GM21447 (cell line): Measurements from ENCODE around the gene C2orf80.
"Not testable (repeated sequence)": the region's sequence is repeated elsewhere in the genome, so short reads cannot be mapped to it uniquely, and the experiment has no call there.

ENCODE experiments used
- ATAC-seq: cut with Tn5 transposase; IDR thresholded peaks from one replicate; pipeline ENCODE4 v1.9.1; 2021; ENCODE audit not compliant: unreplicated experiment

The C2orf80 gene

DNA sequence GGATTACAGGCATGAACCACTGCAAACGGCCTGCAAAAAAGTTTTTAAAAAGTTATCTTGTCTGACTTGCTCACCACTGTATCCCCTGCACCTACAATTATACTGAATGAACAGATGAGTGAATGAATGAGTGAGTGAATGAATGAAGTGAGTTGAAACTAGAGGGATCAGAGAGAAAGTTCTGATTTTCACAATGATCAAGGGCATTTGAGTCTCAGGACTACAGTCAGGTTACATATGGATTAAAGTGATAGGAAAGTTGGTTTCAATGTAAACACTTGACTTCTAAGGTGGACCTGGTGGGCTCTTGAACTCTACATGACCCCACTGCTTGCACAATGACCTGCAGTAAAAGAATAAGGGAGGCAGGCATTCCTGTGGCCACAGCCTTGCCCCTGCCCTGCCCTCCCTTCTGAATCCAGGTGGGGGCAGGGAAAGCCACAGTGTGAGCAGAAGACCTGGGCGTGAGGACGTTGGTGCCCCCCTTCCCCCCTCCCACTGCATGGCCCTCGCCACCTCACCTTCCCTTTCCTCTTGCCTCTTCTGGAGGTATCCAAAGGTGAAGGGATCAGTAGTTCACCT is 10.7 kb downstream of the C2orf80 start:
- ATAC-seq, result no peak

DNA sequence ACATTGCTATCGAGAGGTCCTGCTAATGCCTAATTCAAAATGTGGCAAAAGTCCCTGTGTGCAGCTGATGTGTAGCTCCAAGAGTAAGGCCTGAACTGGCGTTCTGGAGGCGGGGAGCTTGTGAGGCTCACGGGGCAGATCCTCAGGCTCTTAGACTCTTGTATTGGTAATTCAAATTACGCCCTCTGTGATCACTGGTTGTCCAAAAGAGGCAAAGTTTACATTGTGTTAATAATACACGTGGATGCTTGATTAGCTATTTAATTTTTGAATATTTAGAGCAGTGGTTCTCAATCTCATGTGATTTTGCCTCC is 14.0 kb downstream of the C2orf80 start:
- no peak for ATAC-seq

DNA sequence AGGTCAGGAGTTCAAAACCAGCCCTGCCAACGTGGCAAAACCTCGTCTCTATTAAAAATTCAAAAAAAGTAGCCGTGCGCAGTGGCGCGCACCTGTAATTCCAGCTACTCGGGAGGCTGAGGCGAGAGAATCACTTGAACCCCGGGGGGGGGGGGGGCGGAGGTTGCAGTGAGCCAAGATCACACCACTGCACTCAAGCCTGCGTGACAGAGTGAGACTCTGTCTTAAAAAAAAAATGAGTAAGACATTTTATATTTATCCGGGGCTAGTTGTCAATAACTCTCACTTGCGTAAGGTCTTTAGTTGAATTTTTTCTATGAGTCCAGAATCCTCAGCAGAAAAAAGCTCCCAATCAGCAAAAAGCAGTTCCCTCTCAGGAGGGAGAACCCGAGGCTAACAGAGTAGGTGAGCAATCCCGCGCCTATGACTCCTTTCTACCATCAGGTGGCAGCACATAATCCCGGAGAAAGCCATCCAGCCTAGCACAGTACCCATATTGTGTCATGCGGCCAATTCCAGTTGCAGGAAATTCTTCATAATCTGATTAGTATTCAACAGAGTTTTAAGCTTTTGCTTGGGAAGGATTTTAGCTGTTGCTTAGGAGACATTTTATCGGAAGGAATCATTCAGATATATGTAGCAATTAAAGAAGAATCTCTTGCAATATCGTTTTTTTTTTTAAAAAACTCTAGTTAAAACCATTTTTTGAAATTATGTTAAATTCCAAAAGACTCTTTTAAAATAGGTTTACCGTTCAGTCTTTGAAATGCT is 14.6 kb downstream of the C2orf80 start:
- peak; percentile 100 for ATAC-seq

DNA sequence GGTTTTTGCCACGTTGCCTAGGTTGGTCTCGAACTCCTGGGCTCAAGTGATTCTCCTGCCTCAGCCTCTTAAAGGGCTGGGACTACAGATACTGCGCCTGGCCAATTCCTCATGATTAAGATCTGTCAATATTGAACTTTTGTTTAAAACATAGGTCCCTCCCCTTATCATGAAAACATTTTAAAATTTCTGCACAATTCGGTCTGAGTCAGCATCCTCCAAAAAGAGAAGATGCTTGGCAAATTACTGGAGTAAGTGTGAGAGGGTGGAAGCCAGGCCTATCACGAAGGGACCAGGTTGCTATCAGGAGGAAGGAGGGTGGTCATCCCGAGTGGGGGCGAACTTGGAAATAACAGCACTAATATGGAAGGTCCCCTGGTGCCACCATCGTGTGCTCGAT is 15.7 kb downstream of the C2orf80 start:
- ATAC-seq, result no peak

DNA sequence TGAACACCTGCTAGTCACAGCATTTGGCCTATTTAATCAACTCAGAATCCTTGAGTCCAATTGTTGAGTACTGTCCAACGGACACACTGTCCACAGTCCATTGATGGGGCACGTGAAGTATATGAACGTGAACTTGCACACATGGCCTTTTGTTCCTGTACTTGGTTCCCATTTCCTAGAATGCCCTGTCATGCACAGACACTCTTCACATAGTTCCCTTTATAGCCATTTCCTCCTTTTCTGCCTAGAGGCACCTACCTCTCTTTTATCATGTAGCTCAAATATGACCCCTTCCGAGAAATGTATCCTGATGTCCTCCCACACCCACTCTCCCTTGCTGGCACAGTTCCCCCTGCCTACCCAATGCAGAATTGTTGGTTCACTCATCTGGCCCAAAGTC is 17.7 kb downstream of the C2orf80 start:
- no peak for ATAC-seq

DNA sequence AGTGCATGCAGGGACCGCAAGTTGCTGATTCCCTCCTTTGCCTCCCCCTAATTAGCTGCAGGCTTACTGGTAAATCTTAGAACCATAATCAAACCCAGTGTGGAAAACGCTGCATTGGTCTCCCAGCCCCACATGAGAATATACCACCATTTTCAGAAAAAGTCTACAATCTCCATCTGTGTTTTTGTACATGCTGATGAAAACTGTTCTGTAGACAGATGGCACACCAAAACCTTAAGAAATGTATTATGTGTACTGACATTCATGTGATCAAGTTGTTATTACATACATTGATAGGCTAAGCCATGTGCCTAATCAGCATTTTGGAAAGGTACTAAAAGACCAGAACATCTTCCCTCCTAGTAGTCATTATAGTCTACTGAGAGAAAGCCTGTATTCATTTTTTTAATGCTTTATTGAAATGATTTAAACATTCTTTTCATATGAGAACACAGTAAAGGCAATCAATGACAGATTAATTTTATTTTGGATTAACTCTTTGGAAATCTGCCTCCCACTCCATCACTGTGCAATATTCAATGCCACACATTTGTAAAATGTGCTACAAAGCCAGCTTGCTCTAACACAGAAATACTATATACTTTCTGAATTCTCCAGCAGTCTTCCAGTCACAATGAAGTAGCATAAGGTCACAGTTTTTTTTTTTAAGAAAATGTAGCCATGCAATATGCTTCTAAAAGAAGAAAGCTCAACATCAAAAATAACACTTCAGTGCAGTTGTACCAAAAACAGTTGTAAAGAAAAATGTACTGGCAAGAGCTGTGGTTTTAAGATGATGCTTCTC is 24.7 kb downstream of the C2orf80 start:
- no peak for ATAC-seq

DNA sequence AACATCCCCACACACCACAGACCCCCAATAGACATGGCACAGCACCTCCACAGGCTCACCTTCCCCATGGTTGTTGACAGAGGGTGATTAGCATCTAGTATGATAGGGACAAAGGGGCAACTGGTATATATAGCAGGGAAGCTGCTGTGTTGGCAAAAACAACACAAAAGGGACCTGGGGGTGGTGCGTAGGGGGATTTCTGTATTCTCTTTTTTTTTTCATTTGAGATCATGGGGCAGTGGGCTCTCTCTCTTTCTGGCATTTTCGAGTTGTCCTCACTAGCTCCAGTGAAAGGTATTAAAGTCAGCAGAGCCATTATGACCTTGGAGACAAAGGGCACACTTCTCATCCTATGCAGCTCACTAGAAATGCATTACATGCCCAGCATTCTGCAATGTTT is 26.3 kb downstream of the C2orf80 start, which contains the start of gene CRYGA:
TSS of gene CRYGA (minus strand) at position 101 of the 400 bp plus-strand sequence. CDS start at position 68, 33 bp downstream.
- no peak for ATAC-seq

DNA sequence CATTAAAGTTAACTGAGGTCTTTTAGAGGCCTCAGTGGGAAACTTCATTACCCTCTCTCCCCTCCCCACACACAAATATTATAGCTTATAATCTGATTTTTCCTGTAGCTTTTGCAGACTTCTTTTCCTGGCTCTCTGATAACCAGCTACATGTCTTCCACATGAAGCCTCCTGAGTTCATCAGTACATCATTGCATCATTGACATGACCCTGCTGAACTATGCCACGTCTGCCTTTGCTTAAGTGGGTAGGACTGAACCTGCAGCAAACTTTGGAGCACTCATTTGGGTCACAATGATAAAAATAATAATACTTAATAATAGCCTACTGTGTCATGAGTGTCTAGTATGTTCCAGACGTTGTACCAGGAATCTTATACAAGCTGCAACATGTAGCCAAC is 33.4 kb downstream of the C2orf80 start:
- no peak for ATAC-seq

DNA sequence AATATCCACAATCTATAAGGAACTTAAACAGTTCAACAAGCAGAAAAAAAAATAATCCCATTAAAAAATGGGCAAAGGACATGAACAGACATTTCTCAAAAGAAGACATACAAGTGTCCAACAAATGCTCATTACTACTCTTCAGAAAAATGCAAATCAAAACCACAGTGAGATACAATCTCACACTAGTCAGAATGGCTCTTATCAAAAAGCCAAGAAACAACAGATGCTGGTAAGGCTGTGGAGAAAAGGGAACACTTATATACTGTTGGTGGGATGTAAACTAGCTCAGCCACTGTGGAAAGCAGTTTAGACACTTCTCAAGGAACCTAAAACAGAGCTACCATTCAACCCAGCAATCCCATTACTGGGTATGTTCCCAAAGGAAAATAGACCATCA is 36.7 kb downstream of the C2orf80 start:
- ATAC-seq, result no peak

DNA sequence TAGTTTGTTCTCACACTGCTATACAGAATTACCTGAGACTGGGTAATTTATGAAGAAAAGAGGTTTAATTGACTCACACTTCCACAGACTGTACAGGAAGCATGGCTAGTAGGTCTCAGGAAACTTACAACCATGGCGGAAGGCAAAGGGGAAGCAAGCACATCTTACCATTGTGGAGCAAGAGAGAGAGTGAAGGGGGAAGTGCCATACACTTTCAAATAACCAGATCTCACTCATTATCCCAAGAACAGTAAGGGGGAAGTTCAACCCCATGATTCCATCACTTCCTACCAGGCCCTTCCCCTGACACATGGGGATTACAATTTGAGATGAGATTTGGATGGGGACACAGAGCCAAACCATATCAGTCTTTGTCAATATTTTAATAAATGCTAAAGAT is 38.9 kb downstream of the C2orf80 start:
- ATAC-seq, result no peak

DNA sequence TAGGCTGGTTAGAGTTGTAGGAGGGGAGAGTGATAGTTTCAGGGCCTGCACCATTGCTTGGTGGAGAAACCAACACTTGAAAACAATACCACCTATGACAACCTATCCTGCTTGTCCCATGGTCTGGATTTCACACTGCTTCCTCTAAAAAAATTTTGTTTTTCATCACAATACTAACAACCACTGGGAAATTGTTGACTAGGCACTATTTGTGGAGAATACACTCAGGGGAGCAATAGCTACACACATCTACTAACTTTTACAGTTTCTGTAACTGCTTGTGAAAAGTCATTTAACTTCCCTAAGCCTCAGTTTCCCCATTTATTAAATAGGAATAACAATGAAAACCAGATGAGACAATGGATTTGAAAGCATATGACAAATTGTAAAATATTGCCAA is 39.7 kb downstream of the C2orf80 start:
- ATAC-seq, result no peak

DNA sequence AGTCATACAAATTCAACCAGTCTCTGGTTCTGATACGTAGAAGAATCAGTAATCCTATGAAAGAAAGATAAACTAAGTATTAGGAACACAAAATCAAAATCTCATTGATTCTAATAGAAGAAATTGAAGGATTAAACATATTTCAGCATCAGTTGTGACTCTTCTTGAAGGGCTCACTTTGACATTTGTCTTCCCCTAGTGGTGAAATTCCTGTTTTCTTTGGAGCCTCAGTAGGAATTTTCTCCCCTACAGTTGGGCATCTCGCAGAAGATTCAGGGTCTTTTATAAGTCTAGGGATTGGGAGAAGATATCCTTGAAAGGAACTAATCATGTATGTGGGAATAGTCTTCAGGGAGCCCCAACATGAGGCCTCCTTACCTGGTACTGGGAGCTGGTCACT is 41.0 kb downstream of the C2orf80 start:
- ATAC-seq, result no peak

DNA sequence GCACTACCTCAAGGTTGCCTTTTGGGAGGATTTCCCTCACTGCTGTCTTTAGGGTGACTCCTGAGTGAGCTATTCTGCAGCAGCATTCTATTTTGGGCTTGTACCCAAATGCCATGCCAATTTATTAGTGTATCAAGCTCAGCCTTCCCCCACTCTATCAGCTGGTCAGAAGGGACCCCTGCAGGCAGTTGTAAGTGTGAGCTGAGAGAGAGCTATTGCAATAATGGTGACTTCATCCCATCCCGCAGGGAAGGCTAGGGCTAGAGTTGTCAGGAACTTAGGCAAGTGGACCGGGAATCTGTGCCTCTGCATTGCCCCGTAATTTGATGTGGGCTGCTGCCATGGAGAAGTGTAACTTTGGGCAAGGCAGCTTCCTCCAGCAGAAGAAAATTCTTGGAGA is 42.1 kb downstream of the C2orf80 start:
- no peak for ATAC-seq

DNA sequence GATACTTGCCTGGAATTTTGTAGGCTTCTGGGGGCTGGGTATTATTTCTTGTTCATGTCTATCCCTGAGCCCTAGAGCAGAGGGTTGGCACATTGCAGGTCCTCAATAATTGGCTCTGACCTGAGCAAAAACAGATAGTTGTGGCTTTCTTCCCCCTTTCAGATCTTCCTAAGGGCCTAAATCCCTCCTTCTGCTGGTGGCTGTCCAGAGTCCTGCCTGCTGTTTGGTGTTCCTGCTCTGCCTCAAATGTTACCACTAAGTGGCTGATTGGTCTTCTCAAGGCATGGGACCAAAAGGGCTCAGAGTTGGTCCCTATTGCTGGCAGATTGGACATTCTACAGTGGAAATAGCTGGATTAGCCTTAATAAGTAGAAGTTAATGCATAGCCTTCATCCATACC is 42.8 kb downstream of the C2orf80 start:
- no peak for ATAC-seq

DNA sequence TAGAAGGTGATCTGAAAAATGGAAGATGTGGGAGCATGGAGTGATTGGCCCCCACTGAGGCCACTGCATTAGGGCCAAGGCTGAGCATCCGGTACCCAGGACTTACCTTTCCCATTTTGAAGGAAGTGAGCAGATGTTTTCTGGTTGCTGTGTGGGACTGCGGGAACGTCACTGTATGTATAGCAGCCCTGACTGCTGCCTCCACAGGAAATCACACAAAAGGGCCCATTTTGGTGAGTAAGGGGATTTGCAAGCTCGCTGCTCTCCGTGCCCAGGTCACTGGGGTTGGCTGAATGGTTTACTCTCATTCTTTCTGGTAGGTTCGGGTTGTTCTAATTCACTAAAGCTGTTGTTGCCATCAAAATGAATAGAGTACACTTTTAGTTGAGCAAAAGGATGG is 43.8 kb downstream of the C2orf80 start, which contains the start of gene CRYGB:
TSS of gene CRYGB (minus strand) at position 153 of the 400 bp plus-strand sequence. CDS start at position 115, 38 bp downstream.
- no peak for ATAC-seq

DNA sequence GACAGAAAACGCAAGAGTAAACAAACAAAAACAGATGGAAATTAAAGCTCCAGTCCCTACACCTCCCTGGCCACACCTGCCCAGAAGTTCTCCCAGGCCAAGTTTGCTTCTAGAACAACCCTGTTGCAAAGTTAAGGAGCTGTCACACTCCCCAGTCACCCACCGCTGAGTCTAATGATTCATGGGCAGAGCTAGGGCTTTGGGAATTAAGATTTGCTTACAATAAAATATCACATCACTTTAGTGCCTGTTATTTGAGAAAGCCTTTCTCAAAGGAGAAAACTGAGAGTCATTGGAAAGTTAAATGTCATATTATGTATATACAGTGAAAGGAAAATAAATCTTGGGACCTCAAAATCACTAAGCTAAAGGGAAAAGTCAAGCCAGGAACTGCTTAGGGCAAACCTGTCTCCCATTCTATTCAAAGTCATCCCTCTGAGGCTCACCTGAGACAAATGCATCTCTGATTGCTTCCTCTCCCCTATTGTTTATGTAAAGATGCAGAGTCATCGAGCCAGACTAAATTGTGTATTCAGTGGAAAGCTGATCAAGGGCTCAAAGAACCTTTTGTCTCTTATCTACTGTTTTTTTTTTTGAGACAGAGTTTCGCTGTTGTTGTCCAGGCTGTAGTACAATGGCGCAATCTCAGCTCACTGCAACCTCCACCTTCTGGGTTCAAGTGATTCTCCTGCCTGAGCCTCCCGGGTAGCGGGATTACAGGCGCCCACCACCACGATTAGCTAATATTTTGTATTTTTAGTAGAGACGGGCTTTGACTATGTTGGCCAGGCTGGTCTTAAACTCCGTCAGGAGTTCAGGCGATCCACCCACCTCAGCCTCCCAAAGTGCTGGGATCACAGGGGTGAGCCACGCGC is 46.7 kb downstream of the C2orf80 start:
- no peak for ATAC-seq

DNA sequence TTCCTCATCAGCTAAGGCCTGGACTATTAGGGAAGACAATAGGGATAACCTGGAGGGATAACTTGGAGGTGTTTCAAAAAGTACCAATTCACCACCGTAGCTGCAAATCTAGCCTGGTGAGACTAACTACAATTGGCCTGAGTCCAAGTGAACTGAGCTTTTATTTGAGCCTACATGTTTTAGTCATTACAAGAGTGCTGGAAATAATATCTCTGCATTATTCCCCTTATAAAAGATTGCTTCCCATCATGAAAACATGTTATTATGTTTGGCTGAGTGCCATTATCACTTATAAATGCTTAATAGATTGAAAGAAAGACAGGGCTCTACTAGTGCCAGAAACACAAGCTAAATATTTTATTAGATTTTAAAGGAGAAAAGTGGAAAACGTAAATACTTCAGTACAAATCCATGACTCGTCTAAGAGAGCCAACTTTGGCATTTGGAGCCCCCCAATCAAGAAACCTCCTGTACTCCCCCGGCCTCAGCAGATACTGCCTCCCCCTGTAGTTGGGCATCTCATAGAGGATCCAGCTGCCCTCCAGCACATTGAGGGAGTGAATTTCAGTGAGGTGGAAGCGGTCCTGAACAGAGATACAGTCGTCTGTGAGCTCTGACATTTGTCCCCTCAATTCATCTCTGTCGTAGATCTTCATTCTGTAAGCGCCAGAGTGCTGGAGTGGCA is 47.4 kb downstream of the C2orf80 start:
- ATAC-seq, result no peak

DNA sequence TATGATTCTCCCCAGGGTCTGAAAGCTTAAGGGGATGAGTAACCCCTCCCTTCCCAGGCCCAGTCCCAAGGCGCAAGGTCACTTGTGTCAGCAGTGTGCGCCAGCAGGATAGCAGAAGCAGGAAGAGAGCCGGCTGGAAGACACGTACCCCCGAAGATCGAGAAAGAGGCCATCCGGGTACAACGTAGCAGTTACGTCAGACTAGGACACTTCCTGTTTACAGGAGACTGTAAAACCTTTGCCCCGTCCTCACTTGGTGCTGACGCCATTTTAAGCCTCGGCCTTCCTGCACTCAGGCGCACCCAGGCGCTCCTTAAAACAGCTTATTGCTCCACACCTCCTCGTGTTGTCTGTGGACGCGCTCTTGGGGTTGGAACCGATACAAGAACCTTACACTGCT is 50.4 kb downstream of the C2orf80 start:
- ATAC-seq, result no peak

DNA sequence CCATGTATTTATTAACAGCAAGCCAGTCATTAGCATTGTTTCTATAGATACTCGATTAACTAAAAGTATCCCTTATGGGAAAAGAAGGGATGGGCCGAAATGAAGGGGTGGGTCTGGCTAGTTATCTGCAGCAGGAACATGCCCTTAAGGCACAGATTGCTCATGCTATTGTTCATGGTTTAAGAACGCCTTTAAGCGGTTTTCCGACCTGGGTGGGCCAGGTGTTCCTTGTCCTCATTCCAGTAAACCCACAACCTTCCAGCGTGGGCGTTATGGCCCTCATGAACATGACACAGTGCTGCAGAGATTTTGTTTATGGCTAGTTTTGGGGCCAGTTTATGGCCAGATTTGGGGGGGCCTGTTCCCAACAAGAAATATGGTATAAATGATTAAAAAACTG is 51.5 kb downstream of the C2orf80 start:
- ATAC-seq, result not testable (repeated sequence)

DNA sequence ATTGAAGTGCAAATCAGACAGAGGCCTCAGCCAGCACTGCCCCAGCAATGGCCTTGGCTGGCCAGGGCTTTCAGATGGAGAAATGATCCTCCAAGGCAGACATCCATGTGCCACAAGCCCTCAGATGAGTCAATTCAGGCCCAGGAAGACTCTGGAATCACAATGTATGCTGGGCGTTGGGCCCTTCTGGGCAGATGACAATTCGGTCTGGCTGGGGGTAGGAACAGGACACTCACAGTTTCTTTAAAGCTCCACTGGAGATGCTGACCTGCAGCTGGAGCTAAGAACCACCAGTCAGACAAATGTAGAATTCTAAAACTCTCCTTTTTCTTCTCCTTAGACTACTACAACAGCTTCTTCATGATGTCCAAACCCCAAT is 53.1 kb downstream of the C2orf80 start:
- ATAC-seq, result no peak
